BLaER1 (cell line): ENCODE data around the gene ARHGAP18.

Experiments
- H3K27ac ChIP-seq: shearing (Covaris generic); formaldehyde crosslinking; 2 replicates; pipeline ENCODE4 v1.8.1; 2022
- H3K27me3 ChIP-seq: shearing (Covaris generic); formaldehyde crosslinking; 2 replicates; pipeline ENCODE4 v1.8.1; 2022
- H3K36me3 ChIP-seq: shearing (Covaris generic); formaldehyde crosslinking; 2 replicates; pipeline ENCODE4 v1.8.1; 2022
- H3K4me1 ChIP-seq: shearing (Covaris generic); formaldehyde crosslinking; 2 replicates; pipeline ENCODE4 v1.8.1; 2022
- H3K4me2 ChIP-seq: shearing (Covaris generic); formaldehyde crosslinking; 2 replicates; pipeline ENCODE4 v1.8.1; 2022
- H3K4me3 ChIP-seq: shearing (Covaris generic); formaldehyde crosslinking; 2 replicates; pipeline ENCODE4 v1.8.1; 2022
- H3K9ac ChIP-seq: shearing (Covaris generic); formaldehyde crosslinking; 2 replicates; pipeline ENCODE4 v1.8.1; 2022
- H3K9me3 ChIP-seq: shearing (Covaris generic); formaldehyde crosslinking; 2 replicates; pipeline ENCODE4 v1.8.1; 2022
- H4K20me1 ChIP-seq: shearing (Covaris generic); formaldehyde crosslinking; 2 replicates; pipeline ENCODE4 v1.8.1; 2022
- Cebpa-rat ChIP-seq: shearing (Covaris generic); IDR thresholded peaks from 2 replicates; pipeline ENCODE4 v1.8.1; 2022

Gene ARHGAP18

GRCh38 chr6:129707882-129708495, 2.0 kb downstream of the ARHGAP18 start:
- no peak overlapping the region for H3K9ac ChIP-seq
- H3K27me3 ChIP-seq, result no peaks in the 10 kb centered on the region
- H3K36me3 ChIP-seq, result no peaks in the 10 kb centered on the region
- H3K27ac ChIP-seq, result no peak overlapping the region
- H4K20me1 ChIP-seq, result no peaks in the 10 kb centered on the region
- TF ChIP-seq Cebpa-rat, result no peak
- H3K9me3 ChIP-seq, result no peaks in the 10 kb centered on the region
- peak overlapping the region; percentile 82 for H3K4me2 ChIP-seq
- H3K4me1 ChIP-seq, result peaks cover 32% of the 10 kb centered on the region
- H3K4me3 ChIP-seq, result no peak overlapping the region

- H3K27me3 ChIP-seq, result no peaks in the 10 kb centered on the region
- TF ChIP-seq Cebpa-rat, result no peak
- no peaks in the 10 kb centered on the region for H4K20me1 ChIP-seq
- no peak overlapping the region for H3K27ac ChIP-seq
- H3K36me3 ChIP-seq, result no peaks in the 10 kb centered on the region
- no peak overlapping the region for H3K4me3 ChIP-seq
- H3K4me1 ChIP-seq, result peaks cover 32% of the 10 kb centered on the region
- no peak overlapping the region for H3K9ac ChIP-seq
- H3K4me2 ChIP-seq, result no peak overlapping the region
- H3K9me3 ChIP-seq, result no peaks in the 10 kb centered on the region
These were observed 2.9 kb downstream of the ARHGAP18 start for GRCh38 chr6:129707028-129707427.

GRCh38 chr6:129705212-129705611, 4.8 kb downstream of the ARHGAP18 start:
- no peaks in the 10 kb centered on the region for H3K9me3 ChIP-seq
- peaks cover 26% of the 10 kb centered on the region for H3K4me1 ChIP-seq
- H3K27me3 ChIP-seq, result no peaks in the 10 kb centered on the region
- H3K36me3 ChIP-seq, result no peaks in the 10 kb centered on the region
- no peak overlapping the region for H3K9ac ChIP-seq
- no peak overlapping the region for H3K27ac ChIP-seq
- no peak for TF ChIP-seq Cebpa-rat
- no peaks in the 10 kb centered on the region for H4K20me1 ChIP-seq
- no peak overlapping the region for H3K4me2 ChIP-seq
- H3K4me3 ChIP-seq, result no peak overlapping the region

- no peak overlapping the region for H3K27ac ChIP-seq
- H3K4me3 ChIP-seq, result no peak overlapping the region
- H4K20me1 ChIP-seq, result no peaks in the 10 kb centered on the region
These were observed 5.3 kb downstream of the ARHGAP18 start for GRCh38 chr6:129704708-129705107.

GRCh38 chr6:129701721-129702455, 8.1 kb downstream of the ARHGAP18 start:
- Histone ChIP-seq H3K4me1 (peaks cover 1% of the 10 kb centered on the region; the same call in 1 of the 2 replicates), H3K9me3 (0 out of 2 replicates have a peak, but pooled peaks cover 7% of the 10 kb centered on the region), H3K27ac (no peak overlapping the region), H4K20me1 (no peaks in the 10 kb centered on the region), H3K27me3 (no peaks in the 10 kb centered on the region), H3K9ac (no peak overlapping the region), H3K4me3 (no peak overlapping the region), H3K4me2 (no peak overlapping the region), H3K36me3 (no peaks in the 10 kb centered on the region)
- no peak for TF ChIP-seq Cebpa-rat

More at GRCh38 chr6:129704708-129705107, 5.3 kb downstream of the ARHGAP18 start:
- H3K9me3 ChIP-seq, result 0 out of 2 replicates have a peak, but pooled peaks cover 2% of the 10 kb centered on the region
- no peak for TF ChIP-seq Cebpa-rat
- H3K4me1 ChIP-seq, result peaks cover 25% of the 10 kb centered on the region
- H3K27me3 ChIP-seq, result no peaks in the 10 kb centered on the region
- no peak overlapping the region for H3K9ac ChIP-seq
- H3K36me3 ChIP-seq, result no peaks in the 10 kb centered on the region
- H3K4me2 ChIP-seq, result no peak overlapping the region

- TF ChIP-seq Cebpa-rat, result no peak
- Histone ChIP-seq H4K20me1 (no peaks in the 10 kb centered on the region), H3K4me2 (no peak overlapping the region), H3K27ac (no peak overlapping the region), H3K36me3 (no peaks in the 10 kb centered on the region), H3K4me1 (peaks cover 13% of the 10 kb centered on the region), H3K9ac (no peak overlapping the region), H3K9me3 (0 out of 2 replicates have a peak, but pooled peaks cover 7% of the 10 kb centered on the region), H3K27me3 (no peaks in the 10 kb centered on the region), H3K4me3 (no peak overlapping the region)
These were observed 9.3 kb downstream of the ARHGAP18 start for GRCh38 chr6:129700666-129701065.

GRCh38 chr6:129699659-129700058, 10.3 kb downstream of the ARHGAP18 start:
- Histone ChIP-seq H3K4me2 (no peak overlapping the region), H3K36me3 (no peaks in the 10 kb centered on the region), H4K20me1 (no peaks in the 10 kb centered on the region), H3K4me3 (no peak overlapping the region), H3K4me1 (peaks cover 19% of the 10 kb centered on the region), H3K9me3 (0 out of 2 replicates have a peak, but pooled peaks cover 7% of the 10 kb centered on the region), H3K9ac (no peak overlapping the region), H3K27me3 (no peaks in the 10 kb centered on the region), H3K27ac (no peak overlapping the region)
- TF ChIP-seq Cebpa-rat, result no peak

- no peak for TF ChIP-seq Cebpa-rat
- no peaks in the 10 kb centered on the region for H3K27me3 ChIP-seq
- H3K4me2 ChIP-seq, result no peak overlapping the region
- 0 out of 2 replicates have a peak, but pooled peaks cover 7% of the 10 kb centered on the region for H3K9me3 ChIP-seq
- H4K20me1 ChIP-seq, result no peaks in the 10 kb centered on the region
- H3K27ac ChIP-seq, result no peak overlapping the region
- no peak overlapping the region for H3K4me3 ChIP-seq
- H3K4me1 ChIP-seq, result peaks cover 19% of the 10 kb centered on the region
- H3K36me3 ChIP-seq, result no peaks in the 10 kb centered on the region
- no peak overlapping the region for H3K9ac ChIP-seq
These were observed 11.5 kb downstream of the ARHGAP18 start for GRCh38 chr6:129698430-129698829.

GRCh38 chr6:129697788-129698187, 12.2 kb downstream of the ARHGAP18 start:
- H3K4me2 ChIP-seq, result no peak overlapping the region
- H3K27ac ChIP-seq, result no peak overlapping the region
- peaks cover 19% of the 10 kb centered on the region for H3K4me1 ChIP-seq
- no peaks in the 10 kb centered on the region for H3K36me3 ChIP-seq
- H3K9me3 ChIP-seq, result 0 out of 2 replicates have a peak, but pooled peaks cover 7% of the 10 kb centered on the region
- no peak overlapping the region for H3K9ac ChIP-seq
- TF ChIP-seq Cebpa-rat, result no peak
- H3K27me3 ChIP-seq, result no peaks in the 10 kb centered on the region
- H4K20me1 ChIP-seq, result no peaks in the 10 kb centered on the region
- H3K4me3 ChIP-seq, result no peak overlapping the region

GRCh38 chr6:129696843-129697242, 13.1 kb downstream of the ARHGAP18 start:
- Histone ChIP-seq H3K4me2 (no peak overlapping the region), H3K9ac (no peak overlapping the region), H3K27me3 (no peaks in the 10 kb centered on the region), H3K27ac (no peak overlapping the region), H4K20me1 (no peaks in the 10 kb centered on the region), H3K4me1 (peaks cover 24% of the 10 kb centered on the region), H3K4me3 (no peak overlapping the region), H3K9me3 (0 out of 2 replicates have a peak, but pooled peaks cover 7% of the 10 kb centered on the region), H3K36me3 (no peaks in the 10 kb centered on the region)
- TF ChIP-seq Cebpa-rat, result no peak
